ENCODE data around the gene AHCYL2.

The AHCYL2 gene

DNA sequence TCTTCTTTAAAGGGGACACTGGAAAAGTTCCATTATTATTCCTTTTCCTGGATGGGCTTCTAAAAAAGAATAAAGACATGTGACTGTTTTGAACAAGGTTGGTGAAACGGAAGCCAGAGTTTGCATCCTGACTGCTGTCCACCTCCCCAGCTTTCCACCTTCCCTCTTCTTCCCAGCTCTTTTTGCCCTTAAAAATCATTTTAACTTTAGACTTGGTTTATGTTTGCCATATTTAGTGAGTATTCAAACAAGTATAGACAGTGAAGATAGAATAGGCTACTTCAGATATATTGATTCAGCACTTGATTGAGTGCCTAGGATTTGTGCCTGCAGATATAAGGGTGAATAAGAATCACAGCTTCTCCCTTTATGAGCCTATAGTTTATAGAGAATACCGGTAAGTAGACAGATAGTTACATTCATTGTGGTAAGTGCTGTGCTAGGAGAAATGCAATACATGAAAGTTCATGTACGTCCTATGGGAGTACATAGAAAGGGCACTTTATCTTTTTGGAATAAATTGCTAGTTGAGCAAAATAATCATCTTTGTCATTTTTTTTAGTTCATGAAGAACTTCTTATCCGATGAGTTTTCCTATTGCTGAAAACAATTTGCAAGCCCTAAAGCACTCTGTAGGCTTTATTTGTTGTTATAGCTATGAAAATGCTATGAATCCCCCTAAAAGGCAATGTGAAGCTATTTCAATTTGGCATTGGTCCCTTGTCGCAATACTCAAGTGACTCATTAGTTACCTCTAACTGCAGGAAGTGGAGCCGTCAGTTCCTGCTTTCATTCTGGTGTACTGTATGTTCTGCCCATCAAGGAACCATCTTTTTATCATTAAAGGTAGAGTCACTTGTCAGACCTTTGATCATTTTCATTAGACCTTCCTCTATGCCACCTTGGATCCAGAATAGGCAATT is 152.2 kb downstream of the AHCYL2 start:
- H3K4me3 ChIP-seq (ENCODE audit: low read length) = no peak overlapping the region
- TF ChIP-seq, protein P1, sequence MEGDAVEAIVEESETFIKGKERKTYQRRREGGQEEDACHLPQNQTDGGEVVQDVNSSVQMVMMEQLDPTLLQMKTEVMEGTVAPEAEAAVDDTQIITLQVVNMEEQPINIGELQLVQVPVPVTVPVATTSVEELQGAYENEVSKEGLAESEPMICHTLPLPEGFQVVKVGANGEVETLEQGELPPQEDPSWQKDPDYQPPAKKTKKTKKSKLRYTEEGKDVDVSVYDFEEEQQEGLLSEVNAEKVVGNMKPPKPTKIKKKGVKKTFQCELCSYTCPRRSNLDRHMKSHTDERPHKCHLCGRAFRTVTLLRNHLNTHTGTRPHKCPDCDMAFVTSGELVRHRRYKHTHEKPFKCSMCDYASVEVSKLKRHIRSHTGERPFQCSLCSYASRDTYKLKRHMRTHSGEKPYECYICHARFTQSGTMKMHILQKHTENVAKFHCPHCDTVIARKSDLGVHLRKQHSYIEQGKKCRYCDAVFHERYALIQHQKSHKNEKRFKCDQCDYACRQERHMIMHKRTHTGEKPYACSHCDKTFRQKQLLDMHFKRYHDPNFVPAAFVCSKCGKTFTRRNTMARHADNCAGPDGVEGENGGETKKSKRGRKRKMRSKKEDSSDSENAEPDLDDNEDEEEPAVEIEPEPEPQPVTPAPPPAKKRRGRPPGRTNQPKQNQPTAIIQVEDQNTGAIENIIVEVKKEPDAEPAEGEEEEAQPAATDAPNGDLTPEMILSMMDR (conservative IDR thresholded peaks at IDR 0.05; ENCODE audit: low read length) = no peak
- DNase-seq (ENCODE audit: low read depth) = peak; percentile 44

DNA sequence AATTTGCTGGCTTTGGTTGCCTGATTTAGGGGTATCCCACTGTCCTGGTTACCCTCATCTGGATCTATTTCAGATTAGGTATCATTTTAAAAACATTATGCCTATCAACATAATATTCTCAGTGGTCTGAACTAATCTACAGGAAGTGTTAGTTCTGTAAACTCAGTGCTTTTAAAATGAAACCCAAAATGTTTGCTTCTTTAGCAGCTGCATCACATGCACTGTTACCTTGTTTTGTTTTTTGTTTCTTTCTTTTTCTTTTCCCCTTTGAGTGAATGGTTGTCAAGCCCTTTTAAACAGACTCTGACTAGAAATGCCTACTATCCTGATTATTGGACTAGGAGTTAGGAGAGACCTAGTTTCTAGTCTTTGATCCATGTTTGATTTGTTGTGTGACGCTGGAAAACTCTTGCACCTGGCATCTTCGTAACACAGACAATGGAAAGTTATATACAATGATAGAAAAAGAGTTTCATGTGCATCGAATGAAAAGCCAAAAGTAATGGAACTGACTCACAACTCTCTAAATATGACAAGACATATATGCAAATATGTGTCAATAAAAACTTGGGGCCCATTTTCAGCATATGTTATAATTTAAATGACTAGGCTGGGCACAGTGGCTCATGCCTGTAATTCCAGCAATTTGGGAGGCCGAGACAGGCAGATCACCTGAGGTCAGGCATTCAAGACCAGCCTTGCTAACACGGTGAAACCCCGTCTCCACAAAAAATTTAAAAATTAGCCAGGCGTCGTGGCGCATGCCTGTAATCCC is 157.1 kb downstream of the AHCYL2 start:
- no peak overlapping the region for H3K4me3 ChIP-seq (ENCODE audit: low read length)
- TF ChIP-seq, protein P1 (conservative IDR thresholded peaks at IDR 0.05; ENCODE audit: low read length) = no peak
- no peak for DNase-seq (ENCODE audit: low read depth)

DNA sequence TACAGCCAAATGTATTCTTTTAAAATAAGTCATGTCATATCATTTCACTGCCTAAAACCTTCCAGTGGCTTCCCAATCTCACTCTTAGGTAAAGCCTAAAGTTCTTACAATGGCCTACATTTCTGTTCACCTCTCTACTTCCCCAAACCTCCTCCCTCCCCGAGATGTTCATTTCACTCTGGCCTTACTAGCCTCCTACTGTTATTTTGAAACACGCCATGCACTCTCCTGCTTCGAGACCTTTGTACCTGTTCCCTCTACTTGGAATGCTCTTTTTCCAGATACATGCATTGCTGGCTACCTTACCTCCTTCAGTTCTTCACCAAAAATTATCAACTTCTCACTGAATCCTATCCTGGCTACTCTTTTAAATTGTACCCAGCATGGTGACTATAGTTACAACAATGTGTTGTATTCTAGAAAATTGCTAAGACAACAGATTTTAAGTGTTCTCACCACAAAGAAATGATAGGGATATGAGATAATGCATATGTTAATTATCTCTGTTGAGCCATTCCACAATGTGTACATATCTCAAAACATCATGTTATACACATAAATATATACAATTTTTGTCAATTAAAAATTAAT is 158.8 kb downstream of the AHCYL2 start:
- DNase-seq (ENCODE audit: low read depth) = no peak
- no peak overlapping the region for H3K4me3 ChIP-seq (ENCODE audit: low read length)
- TF ChIP-seq, protein P1 (conservative IDR thresholded peaks at IDR 0.05; ENCODE audit: low read length) = no peak

DNA sequence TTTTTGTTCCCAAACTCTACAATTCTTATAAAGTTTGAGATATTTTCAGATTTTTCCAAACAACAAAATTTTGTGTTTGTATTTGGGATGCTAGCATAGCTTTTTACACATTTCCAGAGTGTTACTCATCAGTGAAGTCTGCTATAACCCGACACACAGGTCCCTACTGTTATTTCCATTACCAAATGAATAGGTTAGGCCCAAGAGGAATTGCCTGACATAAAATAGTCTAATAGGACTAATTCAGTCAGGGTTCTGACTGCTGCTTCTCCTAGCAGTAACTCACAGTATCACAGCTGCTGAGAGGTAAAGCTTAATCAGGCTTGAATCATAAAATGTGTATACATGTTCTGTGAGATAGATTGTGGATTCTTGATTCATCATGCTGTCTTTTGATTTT is 160.3 kb downstream of the AHCYL2 start:
- no peak overlapping the region for H3K4me3 ChIP-seq (ENCODE audit: low read length)
- no peak for DNase-seq (ENCODE audit: low read depth)
- TF ChIP-seq, protein P1 (conservative IDR thresholded peaks at IDR 0.05; ENCODE audit: low read length) = no peak

DNA sequence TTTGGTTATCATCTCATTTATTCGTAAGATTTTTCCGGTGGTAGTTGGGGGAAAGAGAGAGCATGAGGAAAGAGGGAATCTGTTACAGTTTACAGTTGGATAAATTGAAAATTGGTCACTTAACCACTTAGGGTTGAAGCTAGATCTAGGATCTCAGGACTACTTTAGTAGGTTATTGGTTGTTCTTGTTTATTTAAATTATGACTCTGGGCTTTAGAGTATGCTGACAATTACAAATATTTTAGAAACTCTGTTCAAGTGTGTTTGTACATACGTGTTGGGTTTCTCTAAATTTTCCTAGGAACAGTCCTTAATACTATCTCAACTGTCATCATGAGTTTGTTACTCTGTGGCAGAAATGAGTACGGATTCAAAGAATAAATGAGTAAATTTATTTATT is 160.8 kb downstream of the AHCYL2 start:
- no peak overlapping the region for H3K4me3 ChIP-seq (ENCODE audit: low read length)
- TF ChIP-seq, protein P1 (conservative IDR thresholded peaks at IDR 0.05; ENCODE audit: low read length) = no peak
- DNase-seq (ENCODE audit: low read depth) = no peak

DNA sequence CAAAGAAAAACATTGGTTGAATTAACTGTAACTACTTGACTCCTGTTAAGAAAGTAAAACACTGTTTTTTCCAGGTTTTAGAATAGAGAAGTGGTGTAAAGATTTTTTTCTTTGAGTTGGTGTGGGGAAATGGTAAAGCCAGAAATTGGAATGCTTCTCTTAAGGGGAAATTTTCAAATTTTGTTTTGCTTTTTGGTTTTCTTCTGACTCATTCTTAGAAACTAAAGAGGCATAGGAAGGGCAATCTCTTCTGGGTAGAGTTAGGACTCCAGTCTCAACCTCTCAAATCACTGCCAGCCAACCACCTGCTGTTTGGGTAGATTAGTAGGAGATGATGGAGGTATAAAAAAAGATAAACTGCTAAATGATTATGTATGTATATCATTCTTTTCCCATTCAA is 161.7 kb downstream of the AHCYL2 start:
- no peak for DNase-seq (ENCODE audit: low read depth)
- H3K4me3 ChIP-seq (ENCODE audit: low read length) = no peak overlapping the region
- TF ChIP-seq, protein P1 (conservative IDR thresholded peaks at IDR 0.05; ENCODE audit: low read length) = no peak

All from AG10803 (cell line).